HG02610 (cell line): ENCODE data around the gene SPINT2.
"Not testable (repeated sequence)": the region's sequence is repeated elsewhere in the genome, so short reads cannot be mapped to it uniquely, and the experiment has no call there.

Source experiments
- ATAC-seq: cut with Tn5 transposase; IDR thresholded peaks from one replicate; pipeline ENCODE4 v1.9.1; 2021; ENCODE audit warnings: mild to moderate bottlenecking, moderate library complexity; ENCODE audit not compliant: unreplicated experiment

Gene SPINT2, protein sequence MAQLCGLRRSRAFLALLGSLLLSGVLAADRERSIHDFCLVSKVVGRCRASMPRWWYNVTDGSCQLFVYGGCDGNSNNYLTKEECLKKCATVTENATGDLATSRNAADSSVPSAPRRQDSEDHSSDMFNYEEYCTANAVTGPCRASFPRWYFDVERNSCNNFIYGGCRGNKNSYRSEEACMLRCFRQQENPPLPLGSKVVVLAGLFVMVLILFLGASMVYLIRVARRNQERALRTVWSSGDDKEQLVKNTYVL

GRCh38 chr19:38264486-38265212 lies at the start of gene SPINT2:
Gene SPINT2, plus strand, starts transcription at chr19:38264573. Its CDS starts 320 bp downstream, at chr19:38264893.
- no peak for ATAC-seq

GRCh38 chr19:38216785-38217641 lies 47.4 kb upstream of the SPINT2 start:
- no peak for ATAC-seq

DNA sequence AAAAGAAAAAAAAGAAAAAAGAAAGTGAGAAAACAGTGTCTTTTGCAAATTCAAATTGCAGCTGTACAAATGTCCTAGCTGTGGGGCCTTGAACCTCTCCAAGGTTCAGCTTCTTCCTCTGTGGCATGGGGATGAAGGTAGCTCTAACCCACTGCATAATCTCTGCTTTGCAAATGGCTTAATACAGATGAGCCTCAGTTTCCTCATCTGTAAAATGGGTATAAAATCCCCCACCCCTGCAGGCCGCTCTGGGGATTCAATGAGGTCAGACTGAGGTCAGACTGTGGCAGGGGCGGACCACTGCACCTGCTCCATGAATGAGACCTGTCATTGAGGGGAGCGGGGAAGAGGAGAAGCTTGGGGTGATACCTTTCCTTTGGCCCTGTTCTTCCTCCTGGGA lies 46.2 kb upstream of the SPINT2 start:
- no peak for ATAC-seq

GRCh38 chr19:38219221-38219620 lies 45.2 kb upstream of the SPINT2 start:
- ATAC-seq: no peak

DNA sequence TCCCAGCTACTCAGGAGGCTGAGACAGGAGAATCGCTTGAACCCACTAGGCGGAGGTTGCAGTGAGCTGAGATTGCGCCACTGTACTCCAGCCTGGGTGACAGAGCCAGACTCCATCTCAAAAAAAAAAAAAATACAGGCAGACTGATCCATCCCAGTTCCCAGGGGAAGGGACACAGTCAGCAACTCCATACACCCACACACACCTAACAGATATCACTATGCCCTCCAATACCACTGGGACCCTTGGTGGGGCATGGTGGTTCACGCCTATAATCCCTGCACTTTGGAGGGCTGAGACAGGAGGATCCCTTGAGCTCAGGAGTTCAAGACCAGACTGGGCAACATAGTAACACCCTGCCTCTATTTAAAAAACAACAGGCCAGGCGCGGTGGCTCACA lies 43.0 kb upstream of the SPINT2 start:
- ATAC-seq: no peak

DNA sequence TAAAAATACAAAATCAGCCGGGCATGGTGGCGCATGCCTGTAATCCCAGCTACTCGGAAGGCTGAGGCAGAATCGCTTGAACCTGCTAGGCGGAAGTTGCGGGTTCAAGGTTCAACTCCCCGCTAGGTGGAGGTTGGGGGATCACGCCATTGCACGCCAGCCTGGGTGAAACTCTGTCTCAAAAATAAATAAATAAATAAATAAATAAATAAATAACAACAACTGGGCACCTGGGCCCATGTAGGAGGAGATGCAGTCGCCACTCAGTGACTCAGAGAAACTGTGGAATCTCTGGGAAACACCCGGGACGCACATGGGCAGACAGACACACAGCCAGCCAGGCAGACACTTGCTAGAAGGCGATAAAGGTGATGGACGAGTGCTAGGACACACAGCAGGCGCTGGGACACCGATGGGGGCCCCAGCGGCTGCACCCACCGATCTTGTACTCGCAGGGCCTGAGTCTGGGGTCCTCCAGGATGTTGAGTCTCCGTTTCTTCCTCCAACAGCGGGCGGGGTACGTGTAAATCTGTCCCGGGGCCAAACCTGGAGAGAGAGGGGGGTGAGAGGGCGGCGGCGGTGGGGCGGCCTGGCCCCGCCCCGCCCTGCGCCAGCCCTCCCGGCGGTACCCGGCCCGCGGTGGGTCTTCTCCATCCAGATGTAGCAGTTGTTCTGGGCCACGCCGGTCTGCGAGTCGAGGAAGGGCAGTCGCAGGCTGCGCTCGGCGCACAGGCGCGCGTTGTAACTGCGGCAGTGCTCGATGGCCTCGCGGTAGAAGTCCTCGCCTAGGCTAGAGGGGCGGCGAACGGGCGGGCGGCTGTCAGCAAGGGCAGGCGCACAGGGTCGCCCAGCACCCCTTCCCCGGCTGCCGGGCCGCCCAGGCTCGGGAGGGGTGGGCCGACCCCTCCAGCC lies 42.2 kb upstream of the SPINT2 start:
- ATAC-seq: no peak

GRCh38 chr19:38223119-38223523 lies 41.3 kb upstream of the SPINT2 start:
- no peak for ATAC-seq

DNA sequence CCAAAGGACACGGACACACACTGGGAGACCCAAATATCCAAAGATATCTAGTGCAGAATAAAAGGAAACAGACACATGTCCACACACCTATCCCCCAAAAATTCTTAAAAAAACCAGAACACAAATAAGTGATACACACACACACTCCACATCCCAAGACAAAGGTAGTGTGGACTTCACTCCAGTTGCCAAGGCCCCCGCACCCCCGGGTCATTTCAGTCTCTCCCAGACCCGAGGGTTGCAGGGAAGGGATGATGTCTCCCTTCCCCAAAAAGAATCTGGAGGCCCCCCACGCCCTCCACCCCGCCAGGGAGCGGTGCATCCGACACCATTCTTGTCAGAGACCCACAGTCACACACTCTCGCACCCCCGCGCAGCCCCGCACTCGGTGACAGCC lies 40.8 kb upstream of the SPINT2 start:
- no peak for ATAC-seq

GRCh38 chr19:38224014-38224862 lies 40.1 kb upstream of the SPINT2 start, which contains the start of gene DPF1:
Gene DPF1, minus strand, starts transcription at chr19:38224222. Its CDS starts 80 bp downstream, at chr19:38224142.
- ATAC-seq: peak; percentile 68

DNA sequence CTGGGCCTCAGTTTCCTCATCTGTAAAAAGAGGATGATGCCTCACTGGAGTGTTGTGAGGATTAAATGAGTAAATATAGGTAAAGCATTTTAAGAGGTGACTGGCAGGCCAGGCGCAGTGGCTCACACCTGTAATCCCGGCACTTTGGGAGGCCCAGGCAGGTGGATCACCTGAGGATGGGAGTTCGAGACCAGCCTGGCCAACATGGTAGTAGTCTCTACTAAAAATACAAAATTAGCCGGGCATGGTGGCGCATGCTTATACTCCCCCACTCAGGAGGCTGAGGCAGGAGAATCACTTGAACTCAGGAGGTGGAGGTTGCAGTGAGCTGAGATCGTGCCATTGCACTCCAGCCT lies 39.5 kb upstream of the SPINT2 start:
- not testable (repeated sequence) for ATAC-seq

DNA sequence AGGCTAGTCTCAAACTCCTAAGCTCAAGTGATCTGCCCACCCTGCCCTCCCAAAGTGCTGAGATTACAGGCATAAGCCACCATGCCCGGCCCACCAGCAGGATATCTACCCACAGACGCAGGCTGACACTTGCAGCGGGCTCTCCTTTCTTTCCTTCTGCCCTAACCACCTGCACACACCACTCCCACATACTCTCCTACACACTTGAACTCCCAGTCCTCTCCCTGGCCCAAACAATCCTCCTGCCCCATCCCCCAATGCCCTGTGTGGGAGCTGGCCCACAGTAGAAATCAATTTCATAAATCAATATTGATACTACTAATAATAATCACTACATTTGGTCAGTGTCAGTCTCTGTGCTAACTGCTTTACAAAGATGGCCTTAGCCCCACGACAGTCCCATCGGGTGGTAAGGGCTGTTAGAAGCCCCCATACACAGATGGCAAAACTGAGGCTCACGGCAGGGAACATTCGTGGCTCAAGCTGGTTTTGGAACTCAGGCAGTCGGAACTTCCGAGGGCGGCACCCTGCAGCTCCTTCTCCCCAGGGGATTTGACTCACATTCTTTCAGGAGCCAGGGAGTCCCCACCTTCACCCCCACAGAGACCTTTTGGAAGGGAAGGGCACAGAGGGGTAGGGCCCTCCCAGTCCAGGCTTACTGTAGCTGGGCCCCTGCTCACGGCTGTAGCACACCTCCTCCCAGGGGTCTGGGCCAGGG lies 36.9 kb upstream of the SPINT2 start:
- ATAC-seq: no peak

- no peak for ATAC-seq
These were observed 36.4 kb upstream of the SPINT2 start for GRCh38 chr19:38228005-38228377.

DNA sequence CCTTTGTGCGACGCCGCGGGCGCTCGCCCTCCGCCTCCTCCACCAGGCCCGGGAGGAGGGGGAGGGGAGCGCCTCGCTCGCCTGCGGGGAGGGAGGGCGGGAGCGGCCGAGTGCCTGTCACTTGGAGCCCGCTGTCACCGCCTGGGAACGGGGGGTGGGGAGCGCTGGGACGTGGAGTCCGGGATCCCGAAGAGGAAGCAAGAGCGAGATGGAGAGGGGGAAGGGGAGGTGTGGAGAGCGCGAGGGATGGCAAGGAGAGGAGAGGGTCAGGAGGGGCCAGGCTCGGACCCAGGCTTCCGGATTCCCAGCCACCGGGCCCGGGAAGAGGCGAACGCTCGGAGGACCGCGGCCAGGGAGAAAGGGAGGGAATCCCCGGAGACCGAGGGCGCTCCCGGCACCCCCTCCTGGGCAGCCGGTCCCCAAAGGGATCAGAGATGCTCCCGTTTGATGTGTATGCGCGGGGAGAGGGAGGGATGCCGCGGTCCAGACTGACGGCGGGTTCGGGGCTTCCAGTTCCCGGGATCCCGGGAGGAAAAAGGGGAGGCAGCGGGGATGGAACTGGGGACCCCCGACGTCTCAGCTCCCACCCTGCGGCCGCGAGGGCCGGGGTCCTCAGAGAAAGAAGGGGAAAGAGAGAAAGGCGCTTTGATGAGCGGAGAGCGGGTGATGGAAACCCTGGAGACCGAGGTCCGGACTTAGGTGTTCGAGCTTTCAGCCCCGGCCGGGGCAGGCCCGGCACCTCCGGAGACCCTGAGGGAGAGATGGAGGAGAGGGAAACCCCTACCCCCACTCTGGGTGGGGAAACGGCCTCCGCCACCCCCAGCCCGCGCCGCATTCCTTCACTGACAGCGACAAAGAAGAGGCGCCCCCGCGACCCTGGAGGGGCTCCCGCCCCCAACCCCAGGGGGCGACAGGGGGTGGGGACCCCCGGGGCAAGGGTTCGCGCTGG lies 35.6 kb upstream of the SPINT2 start:
- no peak for ATAC-seq

- peak; percentile 69 for ATAC-seq
These were observed 34.7 kb upstream of the SPINT2 start for GRCh38 chr19:38229585-38230073.

GRCh38 chr19:38230506-38231133 lies 33.8 kb upstream of the SPINT2 start:
- ATAC-seq: not testable (repeated sequence)

DNA sequence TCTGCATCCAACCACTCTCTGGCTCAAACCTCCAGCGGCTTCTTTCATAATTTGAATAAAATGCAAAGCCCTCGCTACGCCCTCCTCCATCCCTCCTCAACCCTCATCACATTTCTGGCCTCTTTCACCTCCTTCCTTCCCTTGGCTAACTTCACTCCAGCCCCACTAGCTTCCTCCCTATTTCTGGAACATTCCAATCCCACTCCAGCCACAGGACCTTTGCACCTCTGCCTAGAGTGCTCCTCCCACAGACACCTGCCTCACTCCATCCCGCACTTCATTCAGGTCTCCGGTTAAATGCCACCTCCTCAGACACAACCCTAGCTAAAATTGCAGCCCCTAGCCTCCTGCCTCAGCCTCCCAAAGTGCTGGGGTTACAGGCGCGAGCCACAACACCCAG lies 32.5 kb upstream of the SPINT2 start:
- no peak for ATAC-seq

GRCh38 chr19:38233740-38234251 lies 30.6 kb upstream of the SPINT2 start:
- no peak for ATAC-seq
